Peyer's patch (tissue), 4 donors: ENCODE results near the gene LPIN1.

Source experiments
- POLR2A ChIP-seq, 2 donors: fragments of 450-650 bp; IDR thresholded peaks; one replicate each; pipeline ENCODE4 v1.5.1; 2017; ENCODE audit warnings: antibody characterized with exemption in 2 of 2, mild to moderate bottlenecking in 2 of 2, moderate library complexity in 2 of 2
- TF ChIP-seq, protein P1 (sequence below), 6 experiments: fragments of 450-650 bp in 4 of 6; fragments of 200-600 bp in 2 of 6; sonication (generic) in 1 of 6; IDR thresholded peaks; one replicate each; pipeline ENCODE4 v1.5.1; 2017 to 2019; ENCODE audit warnings: antibody characterized with exemption in 6 of 6, mild to moderate bottlenecking in 3 of 6, moderate library complexity in 1 of 6

DNA sequence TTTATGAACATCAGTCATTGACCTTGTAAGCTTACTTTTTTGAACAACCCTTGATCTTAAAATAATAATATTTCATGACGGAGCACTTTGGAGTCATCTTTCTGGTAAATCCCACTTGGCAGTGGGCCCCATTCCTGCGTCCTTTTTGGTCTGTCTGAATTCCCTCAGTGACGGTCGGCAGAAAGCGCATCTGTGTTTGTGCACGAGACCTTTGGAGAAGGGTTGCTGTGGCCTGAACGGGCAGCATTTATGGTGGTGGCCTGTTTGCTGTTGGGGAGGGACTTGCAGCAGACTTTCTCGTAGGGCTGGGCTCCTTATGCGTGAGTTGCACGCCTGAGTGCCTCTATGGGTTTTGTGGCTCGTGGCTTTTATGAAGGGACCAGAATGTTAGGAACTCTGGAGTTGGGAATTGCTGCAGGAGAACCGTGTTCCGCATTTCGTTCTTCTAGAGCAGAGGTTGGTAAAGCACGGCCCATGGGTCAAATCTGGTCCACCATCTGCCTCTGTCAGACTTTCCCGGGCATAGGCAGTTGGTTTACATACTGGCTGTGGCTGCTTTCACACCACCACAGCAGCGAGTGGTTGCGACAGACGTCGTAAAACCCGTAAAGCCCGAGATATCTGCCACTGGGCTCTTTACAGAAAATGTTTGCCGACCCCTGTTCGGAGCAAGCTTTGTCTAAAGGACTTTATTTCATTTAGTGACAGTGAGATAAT, 30.8 kb downstream of the LPIN1 start:
- TF ChIP-seq, protein P1, sequence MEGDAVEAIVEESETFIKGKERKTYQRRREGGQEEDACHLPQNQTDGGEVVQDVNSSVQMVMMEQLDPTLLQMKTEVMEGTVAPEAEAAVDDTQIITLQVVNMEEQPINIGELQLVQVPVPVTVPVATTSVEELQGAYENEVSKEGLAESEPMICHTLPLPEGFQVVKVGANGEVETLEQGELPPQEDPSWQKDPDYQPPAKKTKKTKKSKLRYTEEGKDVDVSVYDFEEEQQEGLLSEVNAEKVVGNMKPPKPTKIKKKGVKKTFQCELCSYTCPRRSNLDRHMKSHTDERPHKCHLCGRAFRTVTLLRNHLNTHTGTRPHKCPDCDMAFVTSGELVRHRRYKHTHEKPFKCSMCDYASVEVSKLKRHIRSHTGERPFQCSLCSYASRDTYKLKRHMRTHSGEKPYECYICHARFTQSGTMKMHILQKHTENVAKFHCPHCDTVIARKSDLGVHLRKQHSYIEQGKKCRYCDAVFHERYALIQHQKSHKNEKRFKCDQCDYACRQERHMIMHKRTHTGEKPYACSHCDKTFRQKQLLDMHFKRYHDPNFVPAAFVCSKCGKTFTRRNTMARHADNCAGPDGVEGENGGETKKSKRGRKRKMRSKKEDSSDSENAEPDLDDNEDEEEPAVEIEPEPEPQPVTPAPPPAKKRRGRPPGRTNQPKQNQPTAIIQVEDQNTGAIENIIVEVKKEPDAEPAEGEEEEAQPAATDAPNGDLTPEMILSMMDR (IDR thresholded peaks at IDR 0.05), result no peak
- no peak for TF ChIP-seq POLR2A (IDR thresholded peaks at IDR 0.05)
